HFFc6 (cell line): ENCODE measurements around the gene MIA. TPM values are rescaled to one million over a fixed set of nuclear protein-coding genes. Genes with fewer than 3 reads are reported as not detected.
A peak's percentile ranks its signal among the peaks of the same experiment; 100 is the strongest.

Source experiments
- DNase-seq: peaks from one replicate; pipeline ENCODE4 v3.0.0-alpha.2; 2018
- H3K27ac Mint-ChIP-seq: 2 replicates; pipeline ENCODE4 v1.8.0; 2020; ENCODE audit warnings: mild to moderate bottlenecking, mixed read lengths
- H3K27me3 Mint-ChIP-seq: 2 replicates; pipeline ENCODE4 v1.8.0; 2021; ENCODE audit warnings: mild to moderate bottlenecking, moderate library complexity, mixed read lengths; ENCODE audit not compliant: insufficient read depth
- H3K36me3 Mint-ChIP-seq: 2 replicates; pipeline ENCODE4 v1.8.0; 2021; ENCODE audit warnings: low read depth, mixed read lengths
- H3K4me1 Mint-ChIP-seq: 2 replicates; pipeline ENCODE4 v1.8.0; 2020; ENCODE audit warnings: low read depth, mixed read lengths
- H3K4me3 Mint-ChIP-seq: 2 replicates; pipeline ENCODE4 v1.8.0; 2020; ENCODE audit warnings: mild to moderate bottlenecking, moderate library complexity, mixed read lengths
- H3K9me3 Mint-ChIP-seq: 2 replicates; pipeline ENCODE4 v1.8.0; 2020; ENCODE audit warnings: mild to moderate bottlenecking, mixed read lengths
- total RNA-seq, 6 experiments: library from RNA; stranded (reverse); fragmentation: NEBNext Ultra II Directional; extraction: Animal tissue kit (Norgen Biotek cat#: 25700); gene quantifications; 2 replicates in 1 of 6; 3 replicates in 5 of 6; pipeline ENCODE4 v1.2.3, GENCODE V29; 2021
- TF ChIP-seq, protein P1 (sequence below): fragments of 200-600 bp; sonication (generic); IDR thresholded peaks from 2 replicates; pipeline ENCODE4 v1.5.0; 2021; ENCODE audit warnings: antibody characterized with exemption, mild to moderate bottlenecking

The MIA gene
- total RNA-seq, 6 experiments from 2014 or later, result not detected

GRCh38 chr19:40801426-40802299, 26.3 kb downstream of the MIA start:
- no peaks in the 10 kb centered on the region for H3K9me3 Mint-ChIP-seq
- H3K27me3 Mint-ChIP-seq, result peaks cover 3% of the 10 kb centered on the region; the same call in 1 of the 2 replicates
- TF ChIP-seq, protein P1, sequence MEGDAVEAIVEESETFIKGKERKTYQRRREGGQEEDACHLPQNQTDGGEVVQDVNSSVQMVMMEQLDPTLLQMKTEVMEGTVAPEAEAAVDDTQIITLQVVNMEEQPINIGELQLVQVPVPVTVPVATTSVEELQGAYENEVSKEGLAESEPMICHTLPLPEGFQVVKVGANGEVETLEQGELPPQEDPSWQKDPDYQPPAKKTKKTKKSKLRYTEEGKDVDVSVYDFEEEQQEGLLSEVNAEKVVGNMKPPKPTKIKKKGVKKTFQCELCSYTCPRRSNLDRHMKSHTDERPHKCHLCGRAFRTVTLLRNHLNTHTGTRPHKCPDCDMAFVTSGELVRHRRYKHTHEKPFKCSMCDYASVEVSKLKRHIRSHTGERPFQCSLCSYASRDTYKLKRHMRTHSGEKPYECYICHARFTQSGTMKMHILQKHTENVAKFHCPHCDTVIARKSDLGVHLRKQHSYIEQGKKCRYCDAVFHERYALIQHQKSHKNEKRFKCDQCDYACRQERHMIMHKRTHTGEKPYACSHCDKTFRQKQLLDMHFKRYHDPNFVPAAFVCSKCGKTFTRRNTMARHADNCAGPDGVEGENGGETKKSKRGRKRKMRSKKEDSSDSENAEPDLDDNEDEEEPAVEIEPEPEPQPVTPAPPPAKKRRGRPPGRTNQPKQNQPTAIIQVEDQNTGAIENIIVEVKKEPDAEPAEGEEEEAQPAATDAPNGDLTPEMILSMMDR, result no peak
- peak overlapping the region; percentile 74 for H3K4me3 Mint-ChIP-seq
- peaks cover 71% of the 10 kb centered on the region for H3K4me1 Mint-ChIP-seq
- DNase-seq, result no peak
- H3K27ac Mint-ChIP-seq, result peak overlapping the region; percentile 68
- H3K36me3 Mint-ChIP-seq, result peaks cover 11% of the 10 kb centered on the region

- Mint-ChIP-seq H3K4me1 (peaks cover 73% of the 10 kb centered on the region), H3K9me3 (no peaks in the 10 kb centered on the region), H3K27me3 (peaks cover 3% of the 10 kb centered on the region), H3K27ac (peak overlapping the region; percentile 68), H3K4me3 (peak overlapping the region; percentile 74), H3K36me3 (peaks cover 12% of the 10 kb centered on the region)
- DNase-seq, result no peak
- TF ChIP-seq, protein P1, result no peak
Measured at GRCh38 chr19:40802300-40803169, 27.2 kb downstream of the MIA start.

- DNase-seq, result no peak
- peaks cover 72% of the 10 kb centered on the region for H3K4me1 Mint-ChIP-seq
- H3K27me3 Mint-ChIP-seq, result peaks cover 4% of the 10 kb centered on the region
- no peak overlapping the region for H3K4me3 Mint-ChIP-seq
- H3K27ac Mint-ChIP-seq, result peak overlapping the region; percentile 68
- H3K9me3 Mint-ChIP-seq, result no peaks in the 10 kb centered on the region
- TF ChIP-seq, protein P1, result no peak
- peaks cover 20% of the 10 kb centered on the region for H3K36me3 Mint-ChIP-seq
Measured at GRCh38 chr19:40803170-40803856, 28.0 kb downstream of the MIA start.

- Mint-ChIP-seq H3K36me3 (peaks cover 21% of the 10 kb centered on the region), H3K4me1 (peaks cover 67% of the 10 kb centered on the region), H3K27me3 (peaks cover 2% of the 10 kb centered on the region), H3K27ac (peak overlapping the region; percentile 69), H3K9me3 (no peaks in the 10 kb centered on the region), H3K4me3 (no peak overlapping the region)
- DNase-seq, result no peak
- TF ChIP-seq, protein P1, result no peak
Measured at GRCh38 chr19:40803857-40804782, 28.8 kb downstream of the MIA start.
